ENCODE data around the gene SMIM28.

DNA sequence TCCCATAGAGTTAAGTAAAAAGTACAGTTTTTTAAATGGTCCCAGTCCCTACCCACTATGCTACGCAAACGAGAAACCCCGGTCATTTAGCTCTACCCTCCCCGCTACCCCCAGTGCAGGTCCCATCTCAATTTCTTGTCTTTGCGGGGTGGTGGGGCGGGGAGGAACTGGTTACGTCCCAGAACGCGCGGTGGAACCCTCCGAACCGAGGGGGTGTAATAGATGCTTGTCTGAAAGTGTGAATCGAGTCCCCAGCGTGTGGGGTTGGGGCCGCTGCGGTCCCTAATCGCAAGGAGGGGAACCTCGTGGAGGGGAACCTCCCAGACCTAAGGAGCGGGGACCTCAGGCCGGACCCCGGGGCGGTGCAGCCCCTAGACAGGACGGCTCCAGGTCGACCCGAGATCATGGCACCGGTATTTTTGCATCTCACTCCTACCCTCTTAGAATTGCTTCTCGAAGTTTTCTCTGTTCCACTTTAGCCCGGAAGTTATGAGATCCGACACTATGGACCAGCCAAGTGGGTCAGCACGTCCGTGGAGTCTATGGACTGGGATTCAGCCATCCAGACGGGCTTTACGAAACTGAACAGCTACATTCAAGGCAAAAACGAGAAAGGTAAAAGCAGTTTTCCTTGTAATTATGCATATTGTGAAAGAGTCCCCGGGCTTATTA is 27.1 kb downstream of the SMIM28 start:
- TF ChIP-seq CTCF (IDR thresholded peaks at IDR 0.05; ENCODE audit: insufficient read depth, low read length, poor library complexity, severe bottlenecking), result no peak
- TF ChIP-seq EZH2phosphoT487 (conservative IDR thresholded peaks at IDR 0.05; ENCODE audit: low read length), result no peak

All from SU-DHL-6 (cell line).